SU-DHL-6 (cell line): Measurements from ENCODE around the gene RFC1.

Experiments
- H2AFZ ChIP-seq: fragments of 200-600 bp; sonication (generic); 2 replicates; pipeline ENCODE4 v1.6.1; 2014; ENCODE audit warnings: low read depth, mild to moderate bottlenecking, moderate library complexity, mixed read lengths, antibody characterized with exemption, low read length; ENCODE audit not compliant: severe bottlenecking
- H3F3A ChIP-seq: fragments of 200-600 bp; shearing (Covaris generic); 2 replicates; pipeline ENCODE4 v1.6.0; 2016; ENCODE audit warnings: antibody characterized with exemption, mild to moderate bottlenecking; ENCODE audit not compliant: insufficient read depth
- H3K27ac ChIP-seq: fragments of 200-600 bp; sonication (generic); 2 replicates; pipeline ENCODE4 v1.5.1; 2016; ENCODE audit warnings: low read depth, mild to moderate bottlenecking, low read length, moderate library complexity, mixed read lengths
- H3K27me3 ChIP-seq: fragments of 200-600 bp; sonication (generic), shearing (Covaris generic); 2 replicates; pipeline ENCODE4 v1.6.0; 2014; ENCODE audit warnings: mild to moderate bottlenecking, low read length
- H3K36me3 ChIP-seq: fragments of 200-600 bp; sonication (generic); 2 replicates; pipeline ENCODE4 v1.6.1; 2014; ENCODE audit warnings: mild to moderate bottlenecking, low read length, mixed read lengths
- H3K4me2 ChIP-seq: fragments of 300-600, 200-600 bp; shearing (Covaris generic), sonication (generic); 2 replicates; pipeline ENCODE4 v1.6.0; 2014; ENCODE audit warnings: low read length, low read depth, mild to moderate bottlenecking; ENCODE audit not compliant: poor library complexity, severe bottlenecking
- H3K4me3 ChIP-seq: fragments of 200-600 bp; sonication (generic); 2 replicates; pipeline ENCODE4 v1.5.1; 2014; ENCODE audit warnings: antibody characterized with exemption, low read length, mild to moderate bottlenecking, mixed read lengths; ENCODE audit not compliant: insufficient read depth, poor library complexity, severe bottlenecking
- H3K79me2 ChIP-seq: fragments of 200-600 bp; sonication (generic); 2 replicates; pipeline ENCODE4 v1.6.1; 2014; ENCODE audit warnings: mild to moderate bottlenecking, low read length, moderate library complexity; ENCODE audit not compliant: insufficient read depth
- H3K9ac ChIP-seq: fragments of 200-600 bp; sonication (generic); 2 replicates; pipeline ENCODE4 v1.7.0; 2014; ENCODE audit warnings: mild to moderate bottlenecking, low read length
- H3K9me2 ChIP-seq: fragments of 200-600 bp; sonication (generic); replicated peaks from 2 replicates; pipeline ENCODE4 v1.6.1; 2014; ENCODE audit warnings: low read length; ENCODE audit not compliant: insufficient read depth
- H3K9me3 ChIP-seq: fragments of 200-600 bp; sonication (generic); 2 replicates; pipeline ENCODE4 v1.6.1; 2014; ENCODE audit warnings: low read length, mixed read lengths; ENCODE audit not compliant: insufficient read depth
- H4K20me1 ChIP-seq: fragments of 200-600 bp; sonication (generic); 2 replicates; pipeline ENCODE4 v1.6.1; 2014; ENCODE audit warnings: low read depth, mild to moderate bottlenecking, antibody characterized with exemption, low read length, moderate library complexity, mixed read lengths
- EZH2phosphoT487 ChIP-seq: fragments of 200-600 bp; sonication (generic), shearing (Covaris generic); conservative IDR thresholded peaks from 2 replicates; pipeline ENCODE4 v1.6.1; 2018; ENCODE audit warnings: mild to moderate bottlenecking, antibody characterized with exemption, low read length, moderate library complexity, mixed read lengths
- TF ChIP-seq, protein P1 (sequence below): fragments of 200-600 bp; sonication (generic); IDR thresholded peaks from one replicate; pipeline ENCODE4 v1.5.1; 2017; ENCODE audit warnings: antibody characterized with exemption, mild to moderate bottlenecking, low read length, moderate library complexity; ENCODE audit not compliant: insufficient read depth, poor library complexity, severe bottlenecking

RFC1 gene

DNA sequence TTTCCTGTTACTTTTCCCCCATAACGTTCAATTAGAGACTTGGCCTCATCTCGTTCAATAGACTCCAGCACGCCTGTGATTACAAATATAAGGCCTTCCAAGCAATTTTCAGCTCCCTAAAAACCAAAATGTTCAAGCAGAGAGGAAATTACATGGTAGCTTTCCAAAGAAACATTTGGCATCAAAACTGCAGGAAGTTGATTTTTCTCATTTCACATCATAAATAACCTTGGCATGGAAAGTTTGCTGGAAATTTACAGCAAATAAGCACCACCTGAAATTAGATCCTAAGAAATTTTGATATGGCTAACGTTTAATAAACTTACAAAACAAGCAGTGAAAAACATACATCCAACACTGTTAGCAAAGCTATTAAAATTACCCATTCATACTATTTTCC lies 53.3 kb downstream of the RFC1 start:
- H3K9ac ChIP-seq = no peak overlapping the region
- no peaks in the 10 kb centered on the region for H4K20me1 ChIP-seq
- H3K36me3 ChIP-seq = peaks cover 57% of the 10 kb centered on the region
- no peaks in the 10 kb centered on the region for H3F3A ChIP-seq
- H3K27ac ChIP-seq = no peak overlapping the region
- no peak overlapping the region for H2AFZ ChIP-seq
- no peak overlapping the region for H3K4me3 ChIP-seq
- no peaks in the 10 kb centered on the region for H3K27me3 ChIP-seq
- H3K9me2 ChIP-seq = no peaks in the 10 kb centered on the region
- H3K9me3 ChIP-seq = no peaks in the 10 kb centered on the region
- H3K79me2 ChIP-seq = no peaks in the 10 kb centered on the region
- TF ChIP-seq EZH2phosphoT487 = no peak
- TF ChIP-seq, protein P1, sequence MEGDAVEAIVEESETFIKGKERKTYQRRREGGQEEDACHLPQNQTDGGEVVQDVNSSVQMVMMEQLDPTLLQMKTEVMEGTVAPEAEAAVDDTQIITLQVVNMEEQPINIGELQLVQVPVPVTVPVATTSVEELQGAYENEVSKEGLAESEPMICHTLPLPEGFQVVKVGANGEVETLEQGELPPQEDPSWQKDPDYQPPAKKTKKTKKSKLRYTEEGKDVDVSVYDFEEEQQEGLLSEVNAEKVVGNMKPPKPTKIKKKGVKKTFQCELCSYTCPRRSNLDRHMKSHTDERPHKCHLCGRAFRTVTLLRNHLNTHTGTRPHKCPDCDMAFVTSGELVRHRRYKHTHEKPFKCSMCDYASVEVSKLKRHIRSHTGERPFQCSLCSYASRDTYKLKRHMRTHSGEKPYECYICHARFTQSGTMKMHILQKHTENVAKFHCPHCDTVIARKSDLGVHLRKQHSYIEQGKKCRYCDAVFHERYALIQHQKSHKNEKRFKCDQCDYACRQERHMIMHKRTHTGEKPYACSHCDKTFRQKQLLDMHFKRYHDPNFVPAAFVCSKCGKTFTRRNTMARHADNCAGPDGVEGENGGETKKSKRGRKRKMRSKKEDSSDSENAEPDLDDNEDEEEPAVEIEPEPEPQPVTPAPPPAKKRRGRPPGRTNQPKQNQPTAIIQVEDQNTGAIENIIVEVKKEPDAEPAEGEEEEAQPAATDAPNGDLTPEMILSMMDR = no peak
- H3K4me2 ChIP-seq = no peak overlapping the region

GRCh38 chr4:39308611-39309010 lies 57.6 kb downstream of the RFC1 start:
- Histone ChIP-seq H3K4me2 (no peak overlapping the region), H3K27ac (no peak overlapping the region), H3K9me2 (no peaks in the 10 kb centered on the region), H3K79me2 (no peaks in the 10 kb centered on the region), H3K4me3 (no peak overlapping the region), H2AFZ (no peak overlapping the region), H3K27me3 (no peaks in the 10 kb centered on the region), H3K9ac (no peak overlapping the region), H4K20me1 (no peaks in the 10 kb centered on the region), H3K36me3 (peaks cover 60% of the 10 kb centered on the region), H3K9me3 (no peaks in the 10 kb centered on the region), H3F3A (no peaks in the 10 kb centered on the region)
- TF ChIP-seq EZH2phosphoT487 = no peak
- TF ChIP-seq, protein P1 = no peak

DNA sequence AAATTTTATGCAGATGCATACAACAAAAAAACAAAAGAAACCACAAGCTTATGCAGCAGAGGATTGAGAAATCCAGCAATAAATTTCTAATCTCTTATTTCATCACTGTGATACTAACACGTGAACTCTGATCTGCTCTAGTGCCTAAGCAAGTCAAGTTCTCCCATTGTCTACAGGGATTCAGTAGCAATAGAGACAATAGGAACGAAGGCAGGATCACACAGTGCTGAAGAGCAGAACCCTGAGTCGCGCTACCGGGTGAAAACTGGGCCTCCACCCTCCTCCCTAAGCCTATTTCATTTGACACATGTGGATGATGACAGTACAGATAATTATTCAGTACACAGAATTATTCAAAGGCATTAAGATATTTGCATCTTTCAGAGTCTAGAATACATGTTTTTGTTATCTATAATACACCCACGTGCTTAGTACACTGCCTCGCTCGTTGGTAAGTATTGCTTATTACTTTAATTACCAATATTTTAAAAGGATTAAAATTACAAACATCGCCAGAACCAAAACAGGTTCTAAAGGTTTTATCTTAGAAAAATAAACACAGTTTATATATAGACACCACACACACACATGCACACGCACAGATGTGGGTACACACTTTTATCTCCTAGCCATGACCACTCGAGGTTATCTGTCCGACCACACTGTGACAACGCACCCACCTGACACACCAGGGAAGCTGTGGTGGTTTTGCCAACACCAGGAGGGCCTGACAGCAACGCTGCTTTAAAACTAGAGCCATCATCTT lies 60.1 kb downstream of the RFC1 start:
- peaks cover 49% of the 10 kb centered on the region for H3K36me3 ChIP-seq
- no peaks in the 10 kb centered on the region for H3K9me2 ChIP-seq
- H4K20me1 ChIP-seq = no peaks in the 10 kb centered on the region
- H3K4me3 ChIP-seq = no peak overlapping the region
- no peak overlapping the region for H3K4me2 ChIP-seq
- no peak overlapping the region for H3K27ac ChIP-seq
- H3F3A ChIP-seq = no peaks in the 10 kb centered on the region
- no peak overlapping the region for H3K9ac ChIP-seq
- TF ChIP-seq EZH2phosphoT487 = no peak
- TF ChIP-seq, protein P1 = no peak
- no peaks in the 10 kb centered on the region for H3K79me2 ChIP-seq
- H2AFZ ChIP-seq = no peak overlapping the region
- H3K27me3 ChIP-seq = no peaks in the 10 kb centered on the region
- no peaks in the 10 kb centered on the region for H3K9me3 ChIP-seq
